Mucosa of rectum (tissue), 2 donors: Measurements from ENCODE around the gene BNIP5.

ENCODE experiments used
- H3K27ac ChIP-seq, 2 donors: one replicate each; pipeline ENCODE4 v1.7.0; 2013; ENCODE audit warnings: inconsistent platforms in 2 of 2, low read depth in 2 of 2, low read length in 2 of 2
- H3K27me3 ChIP-seq, 2 donors: one replicate each; pipeline ENCODE4 v1.7.0; 2013; ENCODE audit warnings: low read length in 2 of 2; ENCODE audit not compliant: control insufficient read depth in 2 of 2, insufficient read depth in 2 of 2
- H3K36me3 ChIP-seq, 2 donors: one replicate each; pipeline ENCODE4 v1.7.0; 2013; ENCODE audit warnings: low read length in 2 of 2; ENCODE audit not compliant: control insufficient read depth in 2 of 2, insufficient read depth in 2 of 2
- H3K4me1 ChIP-seq, 2 donors: one replicate each; pipeline ENCODE4 v1.7.0; 2013; ENCODE audit warnings: low read length in 2 of 2, mild to moderate bottlenecking in 1 of 2; ENCODE audit not compliant: control insufficient read depth in 2 of 2, insufficient read depth in 2 of 2
- H3K4me3 ChIP-seq, 2 donors: one replicate each; pipeline ENCODE4 v1.7.0; 2013; ENCODE audit warnings: low read length in 2 of 2
- H3K9ac ChIP-seq, 2 donors: one replicate each; pipeline ENCODE4 v1.7.0; 2013; ENCODE audit warnings: low read length in 2 of 2, low read depth in 1 of 2, mild to moderate bottlenecking in 1 of 2
- H3K9me3 ChIP-seq, 2 donors: one replicate each; pipeline ENCODE4 v1.7.0; 2013; ENCODE audit warnings: low read length in 2 of 2; ENCODE audit not compliant: control insufficient read depth in 2 of 2
- donor health status: healthy.
- donor health status: Normal muscosa, but diverticular disease.

BNIP5 gene

DNA sequence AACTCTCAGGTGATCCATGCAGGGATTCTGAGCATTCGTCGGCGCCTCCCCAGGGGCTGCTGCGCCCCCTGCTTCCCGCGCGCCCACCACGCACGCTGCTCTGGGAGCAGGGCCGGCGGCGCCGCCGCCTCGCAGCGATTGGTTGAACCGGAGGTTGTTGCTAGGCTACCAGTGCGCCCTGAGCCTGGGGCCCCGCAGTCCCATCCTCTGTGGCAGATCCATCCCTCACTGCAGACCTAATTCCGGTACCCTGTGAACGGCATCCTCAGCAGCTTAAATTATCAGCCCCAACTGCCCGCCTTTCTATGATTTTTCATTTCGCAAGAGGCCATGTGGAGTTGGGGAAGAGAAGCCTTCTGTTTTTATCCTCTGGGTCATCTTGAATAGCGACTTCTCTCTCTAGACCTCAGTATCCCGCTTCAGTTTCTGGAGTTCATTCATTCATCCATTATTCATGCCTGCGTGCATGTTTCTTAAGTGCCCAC is 51.5 kb downstream of the BNIP5 start:
- no peak overlapping the region for H3K27ac ChIP-seq
- no peaks in the 10 kb centered on the region for H3K9me3 ChIP-seq
- no peaks in the 10 kb centered on the region for H3K36me3 ChIP-seq
- H3K9ac ChIP-seq = no peak overlapping the region
- peaks cover 11% of the 10 kb centered on the region in 2 donors for H3K27me3 ChIP-seq
- no peak overlapping the region for H3K4me3 ChIP-seq
- H3K4me1 ChIP-seq = no peaks in the 10 kb centered on the region

DNA sequence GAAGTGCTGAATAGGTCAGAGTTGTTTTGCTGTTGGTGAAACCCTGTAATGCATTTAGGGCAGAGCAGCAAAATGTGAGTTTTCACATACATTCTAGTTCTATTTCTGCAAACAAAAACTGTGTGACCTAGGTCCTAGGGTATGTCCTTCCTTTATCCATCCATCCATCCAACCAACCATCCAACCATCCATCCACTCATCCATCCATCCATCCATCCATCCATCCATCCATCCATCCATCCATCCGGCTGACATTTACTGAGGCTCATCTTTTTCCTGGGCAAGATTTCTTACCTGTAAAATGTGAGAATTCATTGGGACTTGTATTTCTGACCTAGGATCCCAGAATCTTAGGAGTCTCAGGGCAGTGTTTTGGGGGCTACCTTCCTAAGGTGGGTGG is 52.3 kb downstream of the BNIP5 start:
- no peaks in the 10 kb centered on the region for H3K9me3 ChIP-seq
- H3K36me3 ChIP-seq = no peaks in the 10 kb centered on the region
- H3K27me3 ChIP-seq = peaks cover 11% of the 10 kb centered on the region in 2 donors
- no peaks in the 10 kb centered on the region for H3K4me1 ChIP-seq
- H3K4me3 ChIP-seq = no peak overlapping the region
- H3K9ac ChIP-seq = no peak overlapping the region
- no peak overlapping the region for H3K27ac ChIP-seq

DNA sequence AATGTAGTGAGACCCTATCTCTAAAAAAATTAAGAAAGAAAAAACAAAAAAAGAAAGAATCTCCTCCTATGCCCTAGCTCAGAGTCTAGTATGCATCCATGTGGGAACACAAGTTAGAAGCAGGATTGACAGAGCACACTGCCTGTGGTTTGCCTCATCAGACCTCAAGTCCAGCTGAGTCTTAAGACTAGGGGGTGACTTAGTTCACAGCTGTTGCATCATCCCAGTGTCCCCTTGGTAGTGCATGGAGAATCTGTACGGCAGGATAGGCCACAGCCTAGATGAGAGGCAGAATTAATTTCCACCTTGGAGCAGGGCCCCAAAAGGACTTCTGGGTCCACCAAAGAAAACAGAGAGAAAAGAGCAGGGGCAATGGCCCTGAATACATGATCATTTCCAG is 53.1 kb downstream of the BNIP5 start:
- no peak overlapping the region for H3K4me3 ChIP-seq
- no peak overlapping the region for H3K9ac ChIP-seq
- peaks cover 11% of the 10 kb centered on the region in 2 donors for H3K27me3 ChIP-seq
- H3K36me3 ChIP-seq = no peaks in the 10 kb centered on the region
- no peaks in the 10 kb centered on the region for H3K9me3 ChIP-seq
- no peak overlapping the region for H3K27ac ChIP-seq
- H3K4me1 ChIP-seq = no peaks in the 10 kb centered on the region

DNA sequence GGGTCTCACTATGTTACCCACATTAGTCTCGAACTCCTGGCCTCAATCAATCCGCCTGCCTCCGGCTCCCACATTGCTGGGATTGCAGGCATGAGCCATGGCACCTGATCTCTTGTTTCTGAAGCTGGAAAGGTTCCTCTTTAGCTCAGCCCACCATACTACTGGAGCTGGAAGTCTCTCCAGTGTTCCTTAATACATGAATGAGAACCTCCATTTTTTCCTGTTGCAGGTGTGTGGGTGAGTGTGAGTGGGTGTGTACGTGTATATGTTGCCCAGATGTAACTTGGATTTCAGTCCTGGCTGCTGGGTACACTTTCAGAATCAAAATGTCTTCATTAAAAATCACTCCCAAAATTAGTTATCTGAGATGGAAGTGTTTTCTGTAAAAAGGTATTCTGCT is 55.7 kb downstream of the BNIP5 start:
- no peak overlapping the region for H3K9ac ChIP-seq
- H3K36me3 ChIP-seq = no peaks in the 10 kb centered on the region
- no peak overlapping the region for H3K4me3 ChIP-seq
- no peaks in the 10 kb centered on the region for H3K4me1 ChIP-seq
- H3K9me3 ChIP-seq = no peaks in the 10 kb centered on the region
- H3K27ac ChIP-seq = no peak overlapping the region
- peaks cover 8 to 11% of the 10 kb centered on the region in 2 donors for H3K27me3 ChIP-seq

DNA sequence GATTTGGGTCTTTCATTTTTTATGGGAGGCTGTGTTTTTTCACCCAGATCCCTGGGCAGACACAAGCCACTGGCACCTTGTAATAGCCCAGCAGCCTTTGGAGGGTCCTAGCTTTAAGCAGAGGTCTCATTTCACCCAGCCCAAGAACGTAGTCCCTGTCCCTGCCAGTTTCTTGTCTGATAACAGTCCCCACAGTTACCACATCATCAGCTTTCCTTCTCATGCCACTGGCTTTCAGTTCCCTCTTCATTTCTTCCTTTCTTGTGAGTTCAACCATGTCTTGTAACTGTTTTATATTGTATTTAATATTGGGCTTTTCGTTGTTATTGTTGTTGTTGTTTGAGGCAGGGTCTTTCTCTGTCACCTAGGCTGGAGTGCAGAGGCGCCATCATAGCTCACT is 56.2 kb downstream of the BNIP5 start:
- H3K4me1 ChIP-seq = no peaks in the 10 kb centered on the region
- H3K4me3 ChIP-seq = no peak overlapping the region
- H3K27ac ChIP-seq = no peak overlapping the region
- no peaks in the 10 kb centered on the region for H3K36me3 ChIP-seq
- H3K9me3 ChIP-seq = no peaks in the 10 kb centered on the region
- peaks cover 8 to 9% of the 10 kb centered on the region in 2 donors for H3K27me3 ChIP-seq
- H3K9ac ChIP-seq = no peak overlapping the region

DNA sequence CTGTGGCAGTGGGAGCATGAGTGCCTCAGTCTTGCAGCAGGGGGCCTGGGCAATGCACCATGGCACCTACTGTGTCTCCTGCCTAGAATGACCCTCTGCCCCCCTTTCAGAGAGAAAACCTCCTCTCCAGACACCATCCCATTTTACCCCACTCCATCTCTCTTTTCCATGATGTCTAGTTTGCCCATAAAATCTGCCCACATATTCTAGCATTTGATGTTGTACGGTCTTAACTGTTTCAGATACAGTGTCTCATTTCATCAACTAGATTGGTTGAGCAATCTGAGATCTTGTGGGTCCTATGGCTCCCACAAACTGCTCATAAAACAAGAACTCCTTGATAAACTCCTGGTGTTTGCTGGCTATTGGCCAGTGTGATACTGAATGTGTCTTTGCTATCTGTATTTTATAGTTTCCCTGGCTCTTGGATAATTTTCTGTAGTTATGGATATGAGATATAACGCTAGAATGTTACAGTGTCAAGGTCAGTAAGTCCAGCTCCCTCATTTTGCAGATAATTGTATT is 58.7 kb downstream of the BNIP5 start:
- Histone ChIP-seq H3K36me3 (no peaks in the 10 kb centered on the region), H3K27ac (no peak overlapping the region), H3K9me3 (no peaks in the 10 kb centered on the region), H3K4me1 (no peaks in the 10 kb centered on the region), H3K27me3 (no peaks in the 10 kb centered on the region), H3K9ac (no peak overlapping the region), H3K4me3 (no peak overlapping the region)

DNA sequence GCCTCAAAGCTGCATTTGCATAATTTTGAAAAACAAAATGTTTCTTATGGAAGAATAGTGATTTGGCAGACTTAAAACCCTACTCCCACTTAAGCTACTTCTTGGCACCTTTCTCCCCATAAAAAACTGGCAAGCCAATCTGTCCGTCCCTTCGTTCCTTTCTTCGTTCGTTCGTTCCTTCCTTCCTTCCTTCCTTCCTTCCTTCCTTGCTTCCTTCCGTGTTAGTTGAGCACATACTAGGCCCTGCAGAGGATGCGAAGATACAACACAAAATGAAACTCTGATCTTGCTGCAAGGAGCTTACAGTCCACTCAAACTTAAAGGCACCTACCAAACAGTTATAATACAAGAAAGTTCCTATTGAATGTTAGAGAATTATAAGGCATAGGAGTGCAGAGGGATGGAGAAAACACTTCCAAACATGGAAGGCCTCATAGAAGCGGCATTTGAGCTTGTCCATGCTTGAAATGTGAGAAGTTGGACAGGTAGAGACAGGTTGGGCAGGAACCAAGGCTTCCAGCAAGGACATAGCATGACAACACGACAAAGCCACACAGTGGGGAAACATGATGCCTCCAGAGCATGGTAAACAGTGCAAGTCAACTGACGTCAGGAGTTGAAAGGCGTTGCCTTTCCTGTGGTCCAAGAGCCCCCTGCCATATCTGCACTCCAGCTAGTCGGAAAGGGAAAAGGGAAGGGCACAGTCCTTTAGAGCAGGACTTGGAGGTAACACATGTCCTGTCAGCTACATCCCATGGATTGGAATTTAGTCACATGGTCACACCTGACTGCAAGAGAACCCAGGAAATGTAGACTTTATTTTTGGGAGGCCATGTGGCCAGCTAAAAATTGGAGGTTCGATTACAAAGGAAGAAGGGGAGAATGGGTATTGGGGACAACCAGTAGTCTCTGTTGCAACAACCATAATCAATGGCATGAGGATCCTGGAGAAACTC is 59.8 kb downstream of the BNIP5 start:
- Histone ChIP-seq H3K9me3 (no peaks in the 10 kb centered on the region), H3K9ac (no peak overlapping the region), H3K36me3 (no peaks in the 10 kb centered on the region), H3K4me3 (no peak overlapping the region), H3K27ac (no peak overlapping the region), H3K4me1 (no peaks in the 10 kb centered on the region), H3K27me3 (no peaks in the 10 kb centered on the region)

DNA sequence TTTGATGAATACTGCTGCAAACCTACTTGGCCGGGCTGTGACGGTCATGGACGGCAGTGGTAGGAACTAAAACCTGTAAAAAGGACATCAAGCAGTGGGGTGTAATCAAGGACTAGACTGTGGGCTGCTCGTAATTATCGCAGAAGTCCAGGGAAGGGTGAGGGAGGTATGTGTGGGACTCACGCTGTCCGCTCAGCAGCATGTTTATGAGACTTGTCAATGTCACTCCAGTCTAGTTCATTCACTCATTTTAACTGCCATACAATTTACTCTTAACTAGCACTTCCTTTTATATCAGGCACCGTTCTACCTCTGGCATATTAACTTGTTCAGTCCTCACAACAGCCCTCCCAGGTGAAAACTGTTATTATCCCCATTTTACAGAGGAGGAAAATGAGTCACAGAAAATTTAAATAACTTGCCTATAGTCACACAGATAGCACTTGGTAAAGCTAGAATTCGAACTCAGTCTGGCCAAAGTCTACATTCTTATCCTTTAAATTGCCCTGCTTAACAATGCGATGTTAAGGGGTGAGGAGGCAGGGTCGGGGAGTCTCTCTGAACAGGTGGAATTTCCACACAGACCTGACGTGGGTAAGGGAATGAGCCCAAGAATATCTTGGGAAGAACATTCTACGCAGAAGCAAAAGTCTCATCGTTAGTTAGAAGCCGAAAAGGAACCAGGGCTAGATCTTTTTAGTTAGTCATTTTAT is 62.7 kb downstream of the BNIP5 start:
- Histone ChIP-seq H3K4me1 (no peaks in the 10 kb centered on the region), H3K9ac (no peak overlapping the region), H3K4me3 (no peak overlapping the region), H3K27me3 (peaks cover 4 to 6% of the 10 kb centered on the region in 2 donors), H3K36me3 (no peaks in the 10 kb centered on the region), H3K27ac (no peak overlapping the region), H3K9me3 (no peaks in the 10 kb centered on the region)

DNA sequence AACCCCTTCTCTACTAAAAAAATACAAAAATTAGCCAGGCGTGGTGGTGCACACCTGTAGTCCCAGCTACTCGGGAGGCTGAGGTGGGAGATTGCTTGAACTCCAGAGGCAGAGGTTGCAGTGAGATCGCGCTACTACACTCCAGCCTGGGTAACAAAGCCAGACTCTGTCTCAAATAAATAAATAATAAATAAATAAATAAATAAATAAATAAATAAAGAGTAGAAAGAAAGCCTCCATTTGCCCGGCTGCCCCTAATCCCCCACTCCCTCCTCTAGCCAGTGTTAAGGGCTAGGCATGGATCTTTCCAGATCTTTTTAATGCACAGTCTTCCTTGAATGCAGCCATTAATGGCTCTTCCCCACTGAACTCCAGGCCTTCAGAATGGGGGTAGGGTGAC is 63.6 kb downstream of the BNIP5 start:
- Histone ChIP-seq H3K27me3 (peaks cover 4 to 6% of the 10 kb centered on the region in 2 donors), H3K4me3 (no peak overlapping the region), H3K27ac (no peak overlapping the region), H3K9me3 (no peaks in the 10 kb centered on the region), H3K9ac (no peak overlapping the region), H3K4me1 (no peaks in the 10 kb centered on the region), H3K36me3 (no peaks in the 10 kb centered on the region)

DNA sequence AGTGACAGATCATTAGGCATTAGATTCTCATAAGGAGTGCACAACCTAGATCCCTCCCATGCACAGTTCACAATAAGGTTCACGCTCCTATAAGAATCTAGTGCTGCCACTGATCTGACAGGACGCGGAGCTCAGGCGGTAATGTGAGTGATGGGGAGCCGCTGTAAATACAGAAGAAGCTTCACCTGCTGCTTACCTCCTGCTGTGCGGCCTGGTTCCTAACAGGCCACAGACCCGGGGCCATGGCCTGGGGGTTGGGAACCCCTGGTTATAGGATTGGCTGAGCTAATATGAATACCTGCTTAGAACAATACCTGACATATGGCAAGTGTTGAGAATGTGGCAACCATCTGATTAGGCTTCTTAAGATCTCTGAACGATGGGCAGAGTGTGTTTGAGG is 64.5 kb downstream of the BNIP5 start:
- H3K36me3 ChIP-seq = no peaks in the 10 kb centered on the region
- H3K27ac ChIP-seq = no peak overlapping the region
- H3K9ac ChIP-seq = no peak overlapping the region
- no peak overlapping the region for H3K4me3 ChIP-seq
- no peaks in the 10 kb centered on the region for H3K9me3 ChIP-seq
- H3K27me3 ChIP-seq = peaks cover 4 to 6% of the 10 kb centered on the region in 2 donors
- no peaks in the 10 kb centered on the region for H3K4me1 ChIP-seq
